Liver (tissue), 9 donors: Measurements from ENCODE around the gene NBPF1. TPM values are rescaled to one million over a fixed set of nuclear protein-coding genes. Genes with fewer than 3 reads are reported as not detected.
"Not testable (repeated sequence)": the region's sequence is repeated elsewhere in the genome, so short reads cannot be mapped to it uniquely, and the experiment has no call there.

Experiments
- DNase-seq: peaks from one replicate; pipeline ENCODE4 v3.0.0-alpha.2; 2017; ENCODE audit warnings: low spot score
- H3K27ac ChIP-seq, 2 donors: one replicate each; pipeline ENCODE4 v1.7.0; 2013; ENCODE audit warnings: inconsistent platforms in 2 of 2, low read length in 2 of 2, control low read depth in 1 of 2, low read depth in 1 of 2, mild to moderate bottlenecking in 1 of 2
- H3K27me3 ChIP-seq, 4 donors: one replicate each; pipeline versions ENCODE4 v1.6.1 to v1.7.0; 2013; ENCODE audit warnings: low read length in 3 of 4, inconsistent platforms in 1 of 4, mild to moderate bottlenecking in 1 of 4, moderate library complexity in 1 of 4; ENCODE audit not compliant: control insufficient read depth in 4 of 4, insufficient read depth in 4 of 4
- H3K36me3 ChIP-seq, 4 donors: one replicate each; pipeline versions ENCODE4 v1.6.1 to v1.7.0; 2013; ENCODE audit warnings: low read length in 3 of 4, mild to moderate bottlenecking in 3 of 4, low read depth in 1 of 4, moderate library complexity in 1 of 4; ENCODE audit not compliant: control insufficient read depth in 4 of 4, insufficient read depth in 3 of 4
- H3K4me1 ChIP-seq, 4 donors: one replicate each; pipeline versions ENCODE4 v1.6.1 to v1.7.0; 2013; ENCODE audit warnings: low read length in 3 of 4, mild to moderate bottlenecking in 3 of 4, moderate library complexity in 1 of 4; ENCODE audit not compliant: control insufficient read depth in 4 of 4, insufficient read depth in 4 of 4
- H3K4me3 ChIP-seq, 3 donors: one replicate each; pipeline versions ENCODE4 v1.6.1 to v1.7.0; 2013; ENCODE audit warnings: low read length in 3 of 3, control low read depth in 1 of 3, low read depth in 1 of 3, mild to moderate bottlenecking in 1 of 3
- H3K9ac ChIP-seq, 2 donors: one replicate each; pipeline ENCODE4 v1.7.0; 2013; ENCODE audit warnings: low read length in 2 of 2, mild to moderate bottlenecking in 2 of 2, moderate library complexity in 2 of 2, control low read depth in 1 of 2, low read depth in 1 of 2
- H3K9me3 ChIP-seq, 4 donors: one replicate each; pipeline versions ENCODE4 v1.6.1 to v1.7.0; 2013; ENCODE audit warnings: low read length in 3 of 4; ENCODE audit not compliant: control insufficient read depth in 4 of 4
- ATF3 ChIP-seq: IDR thresholded peaks from 2 replicates; pipeline ENCODE4 v1.6.1; 2016; ENCODE audit warnings: antibody characterized with exemption
- EGR1 ChIP-seq, 2 donors: IDR thresholded peaks; 2 replicates each; pipeline ENCODE4 v1.6.1; 2016 to 2018; ENCODE audit warnings: antibody characterized with exemption in 2 of 2, low read depth in 2 of 2
- FOXA2 ChIP-seq: IDR thresholded peaks from 2 replicates; pipeline ENCODE4 v1.6.1; 2016; ENCODE audit warnings: antibody characterized with exemption
- JUND ChIP-seq, 2 donors: IDR thresholded peaks; 2 replicates each; pipeline ENCODE4 v1.6.1; 2016; ENCODE audit warnings: antibody characterized with exemption in 2 of 2
- NR2F2 ChIP-seq: IDR thresholded peaks from 2 replicates; pipeline ENCODE4 v1.6.1; 2016; ENCODE audit warnings: antibody characterized with exemption
- RAD21 ChIP-seq, 2 donors: IDR thresholded peaks; 2 replicates each; pipeline ENCODE4 v1.6.1; 2016; ENCODE audit warnings: antibody characterized with exemption in 2 of 2, mild to moderate bottlenecking in 2 of 2
- RXRA ChIP-seq, 2 donors: IDR thresholded peaks; 2 replicates each; pipeline ENCODE4 v1.6.1; 2017 to 2018; ENCODE audit warnings: antibody characterized with exemption in 2 of 2, mild to moderate bottlenecking in 1 of 2
- YY1 ChIP-seq: IDR thresholded peaks from 2 replicates; pipeline ENCODE4 v1.6.1; 2016; ENCODE audit warnings: antibody characterized with exemption, mild to moderate bottlenecking
- WGBS: extraction: QIAGEN DNeasy Blood & Tissue Kit; methylation state at CpG from one replicate; pipeline ENCODE4 v1.1.7; 2013; 5-methylcytosine and 5-hydroxymethylcytosine counted together
- polyA plus RNA-seq, 2 donors: library from polyadenylated mRNA; stranded (reverse) in 1 of 2; unstranded in 1 of 2; fragments of 200-250 nt in 1 of 2; fragments of >200 nt in 1 of 2; fragmentation: Nextera tagmentation in 1 of 2; extraction: Ambion mirVana in 1 of 2; gene quantifications; one replicate each; pipeline versions ENCODE4 v1.2.1 to v1.2.3, GENCODE V29; 2013 to 2015
- total RNA-seq, 2 donors: library from RNA; depleted of rRNA; stranded (reverse); fragments of >200 nt; gene quantifications; one replicate each; pipeline ENCODE4 v1.2.3, GENCODE V29; 2014
- donor health status: healthy.
- donor health status: healthy.
- donor health status: healthy.
- donor health status: healthy.
- donor health status: healthy.

Gene NBPF1
- total and polyA plus RNA-seq, 4 donors, result 8.0 to 16.4 (median 10.8) TPM

- no peaks in the 10 kb centered on the region for H3K27me3 ChIP-seq
- H3K4me1 ChIP-seq, result peaks cover 3 to 23% (median 20%) of the 10 kb centered on the region in 4 donors
- H3K36me3 ChIP-seq, result peaks cover 3 to 32% (median 16%) of the 10 kb centered on the region in 4 donors
- H3K9ac ChIP-seq, result no peak overlapping the region
- TF ChIP-seq NR2F2, result no peak
- peak in 1 of 2 donors; percentile 19 for TF ChIP-seq JUND (IDR thresholded peaks at IDR 0.05)
- H3K4me3 ChIP-seq, result no peak overlapping the region
- DNase-seq, result peak; percentile 35
- no peaks in the 10 kb centered on the region for H3K9me3 ChIP-seq
- WGBS, result 81% methylated on average over 9 of the region's 9 CpGs
- H3K27ac ChIP-seq, result no peak overlapping the region
Measured at GRCh38 chr1:16615253-16616252, 2.2 kb upstream of the NBPF1 start.

DNA sequence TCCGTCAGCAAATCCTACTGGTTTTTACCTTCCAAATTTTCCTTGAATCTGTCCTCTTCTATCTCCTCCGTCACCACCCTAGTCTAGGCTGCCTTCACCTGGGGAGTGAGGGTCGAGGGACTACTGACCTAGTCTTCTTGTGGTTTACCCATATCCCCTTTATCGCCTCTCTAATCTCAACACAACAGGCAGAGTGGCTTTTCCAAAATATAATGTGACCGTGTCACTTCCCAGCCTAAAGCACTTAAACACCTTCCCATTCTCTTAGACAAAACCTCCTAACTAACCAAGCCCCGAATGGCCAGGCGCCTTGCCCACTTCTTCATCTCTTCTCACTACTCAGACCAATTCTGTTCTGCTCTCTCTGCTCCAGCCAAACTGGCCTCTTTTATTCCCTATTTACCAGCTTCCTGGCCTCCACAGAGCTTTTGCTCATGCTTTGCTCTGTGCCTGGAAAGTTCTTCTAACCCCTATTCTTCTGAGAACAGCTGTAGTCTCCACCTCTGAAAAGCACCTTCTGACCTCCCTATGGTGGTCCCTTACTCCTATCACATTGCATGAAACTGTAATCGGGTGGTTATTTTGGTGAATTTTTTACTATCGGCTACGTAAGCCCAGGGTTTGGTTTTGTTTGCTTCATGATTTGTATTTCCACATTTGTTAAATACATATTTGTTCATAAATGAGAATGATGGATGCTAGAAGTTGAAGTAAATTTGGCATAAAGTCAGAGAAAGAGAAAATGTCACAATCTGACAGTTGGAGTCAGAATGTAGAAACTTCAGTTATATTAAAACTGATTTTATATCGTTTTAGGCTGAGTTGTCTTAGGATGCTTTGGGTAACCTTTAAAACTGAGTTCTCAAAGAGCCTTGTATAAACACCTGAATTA lies 1.2 kb upstream of the NBPF1 start:
- Histone ChIP-seq H3K27me3 (no peaks in the 10 kb centered on the region), H3K9me3 (no peaks in the 10 kb centered on the region), H3K9ac (no peak overlapping the region), H3K36me3 (peaks cover 0 to 22% (median 15%) of the 10 kb centered on the region in 4 donors), H3K27ac (no peak overlapping the region), H3K4me1 (peaks cover 3 to 23% (median 20%) of the 10 kb centered on the region in 4 donors), H3K4me3 (no peak overlapping the region)
- TF ChIP-seq FOXA2, result no peak
- no peak for TF ChIP-seq YY1
- TF ChIP-seq JUND (IDR thresholded peaks at IDR 0.05), result no peak
- DNase-seq, result peak; percentile 49
- 76% methylated on average over 11 of the region's 11 CpGs for WGBS

DNA sequence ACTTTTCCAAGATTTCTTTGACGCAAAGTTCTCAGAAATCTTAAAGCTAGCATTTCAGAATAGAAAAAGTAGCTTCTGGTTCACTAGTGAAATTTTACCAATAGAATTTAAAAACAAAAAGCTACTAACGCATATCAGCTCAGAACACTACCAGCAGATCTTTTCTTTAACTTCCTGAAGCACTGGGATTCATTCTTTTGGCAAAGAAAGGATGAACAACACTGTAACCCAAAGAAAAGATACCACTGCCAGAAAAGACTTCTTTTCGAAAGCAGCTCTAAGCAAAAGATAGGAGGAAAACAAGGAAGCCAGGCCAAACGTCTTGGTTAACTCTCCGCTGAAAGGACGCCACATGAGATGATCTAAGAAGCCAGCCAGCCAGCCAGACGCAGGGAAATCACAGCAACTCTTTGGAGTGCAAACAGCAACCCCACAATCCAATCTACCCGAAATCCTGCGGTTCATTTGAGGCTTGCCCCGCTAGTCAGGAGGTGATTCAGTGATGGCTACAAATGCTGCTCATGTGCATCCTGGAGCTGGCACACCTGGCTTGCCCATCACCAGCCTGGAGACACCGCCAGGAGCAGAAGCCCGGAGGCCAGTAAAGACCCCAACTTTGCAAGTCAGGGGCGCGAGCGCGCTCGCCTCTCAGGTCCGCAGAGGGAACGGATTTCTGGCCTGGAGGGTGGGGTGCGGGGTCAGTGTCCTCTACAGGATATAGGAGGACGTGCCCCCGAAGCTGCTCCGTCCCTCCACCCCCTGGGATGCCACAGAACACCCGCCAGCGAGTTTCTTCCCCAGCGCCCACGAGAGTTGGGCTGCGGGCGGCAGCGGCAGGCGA lies 812 bp downstream of the NBPF1 start:
- peak; percentile 65 for DNase-seq
- Histone ChIP-seq H3K36me3 (peaks cover 0 to 9% (median 5%) of the 10 kb centered on the region in 4 donors), H3K27ac (peak overlapping the region; percentile 80 to 85), H3K27me3 (no peaks in the 10 kb centered on the region), H3K4me1 (peaks cover 11 to 34% (median 25%) of the 10 kb centered on the region in 4 donors), H3K4me3 (peak overlapping the region; percentile 69 to 82 (median 79)), H3K9ac (peak overlapping the region; percentile 33 to 37), H3K9me3 (no peaks in the 10 kb centered on the region)
- 11% methylated on average over 31 of the region's 31 CpGs for WGBS
- TF ChIP-seq RXRA (IDR thresholded peaks at IDR 0.05) (peak in 1 of 2 donors; percentile 33), EGR1 (IDR thresholded peaks at IDR 0.05; ENCODE audit: low read depth in 2 of 2) (peak in 1 of 2 donors; percentile 6), RAD21 (IDR thresholded peaks at IDR 0.05) (peak in 1 of 2 donors; percentile 22), ATF3 (peak; percentile 23), FOXA2 (no peak)

- H3K9ac ChIP-seq, result peak overlapping the region; percentile 33 to 37
- not testable (repeated sequence) for H3K36me3 ChIP-seq, H3K4me3 ChIP-seq, H3K9me3 ChIP-seq, H3K27me3 ChIP-seq
- WGBS, result 88% methylated on average over 8 of the region's 8 CpGs
- H3K4me1 ChIP-seq, result peaks cover 13 to 37% (median 29%) of the 10 kb centered on the region in 4 donors
- DNase-seq, result peak; percentile 37
- peak overlapping the region; percentile 80 to 85 for H3K27ac ChIP-seq
Measured at GRCh38 chr1:16611981-16612331, 1.4 kb downstream of the NBPF1 start.

- not testable (repeated sequence) for H3K27ac ChIP-seq, H3K4me3 ChIP-seq, H3K36me3 ChIP-seq, DNase-seq, H3K27me3 ChIP-seq, H3K9ac ChIP-seq, H3K9me3 ChIP-seq
- WGBS, result 90% methylated on average over 4 of the region's 4 CpGs
- peaks cover 13 to 39% (median 30%) of the 10 kb centered on the region in 4 donors for H3K4me1 ChIP-seq
Measured at GRCh38 chr1:16611164-16611563, 2.2 kb downstream of the NBPF1 start.

DNA sequence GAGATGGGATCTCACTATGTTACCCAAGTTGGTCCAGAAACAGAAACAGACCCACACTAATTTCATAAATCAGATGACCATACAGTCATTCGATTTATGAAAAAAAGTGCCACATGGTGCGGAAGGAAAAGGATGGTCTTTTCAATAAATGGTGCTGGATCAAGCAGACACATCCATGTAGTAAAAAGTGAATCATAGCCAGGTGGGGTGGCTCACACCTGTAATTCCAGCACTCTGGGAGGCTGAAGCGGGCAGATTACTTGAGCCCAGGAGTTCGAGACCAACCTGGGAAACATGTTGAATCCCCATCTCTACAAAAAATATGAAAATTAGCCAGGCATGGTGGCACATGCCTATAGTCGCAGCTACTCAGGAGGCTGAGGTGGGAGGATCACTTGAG lies 2.8 kb downstream of the NBPF1 start:
- not testable (repeated sequence) for H3K27me3 ChIP-seq, H3K27ac ChIP-seq, H3K9ac ChIP-seq, H3K9me3 ChIP-seq, H3K36me3 ChIP-seq, DNase-seq, H3K4me3 ChIP-seq
- peaks cover 13 to 45% (median 34%) of the 10 kb centered on the region in 4 donors for H3K4me1 ChIP-seq
- 97% methylated on average over 5 of the region's 5 CpGs for WGBS
